22Rv1 (cell line): ENCODE results near the gene MRPS26.

Experiments used
- CTCF ChIP-seq: fragments of 450-650 bp; IDR thresholded peaks from 2 replicates; pipeline ENCODE4 v1.5.1; 2017; ENCODE audit warnings: mild to moderate bottlenecking
- ZFX ChIP-seq: fragments of 450-650 bp; IDR thresholded peaks from 2 replicates; pipeline ENCODE4 v1.6.1; 2017; ENCODE audit warnings: antibody characterized with exemption, borderline replicate concordance

GRCh38 chr20:3013771-3014170 lies 32.1 kb upstream of the MRPS26 start:
- TF ChIP-seq CTCF (no peak), ZFX (no peak)
